ENCODE data around the gene SLC6A5.

DNA sequence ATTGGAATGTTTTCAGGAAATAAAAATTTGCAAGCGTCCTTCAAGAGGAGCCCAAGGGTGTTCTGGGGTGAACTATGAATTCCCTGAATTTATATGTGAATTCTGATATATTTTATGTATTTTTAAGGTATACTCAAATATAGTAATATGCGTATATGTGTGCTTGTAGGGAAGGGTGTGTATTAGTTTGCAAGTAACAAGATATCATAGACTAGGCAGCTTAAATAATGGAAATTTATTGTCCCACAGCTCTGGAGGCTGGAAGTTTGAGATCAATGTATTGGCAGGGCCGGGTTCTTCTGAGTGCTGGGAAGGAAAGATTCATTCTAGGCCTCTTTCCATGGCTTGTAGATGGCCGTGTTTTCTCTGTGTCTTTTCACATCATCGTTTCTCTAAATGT is 16.2 kb upstream of the SLC6A5 start:
- TF ChIP-seq, protein P1, sequence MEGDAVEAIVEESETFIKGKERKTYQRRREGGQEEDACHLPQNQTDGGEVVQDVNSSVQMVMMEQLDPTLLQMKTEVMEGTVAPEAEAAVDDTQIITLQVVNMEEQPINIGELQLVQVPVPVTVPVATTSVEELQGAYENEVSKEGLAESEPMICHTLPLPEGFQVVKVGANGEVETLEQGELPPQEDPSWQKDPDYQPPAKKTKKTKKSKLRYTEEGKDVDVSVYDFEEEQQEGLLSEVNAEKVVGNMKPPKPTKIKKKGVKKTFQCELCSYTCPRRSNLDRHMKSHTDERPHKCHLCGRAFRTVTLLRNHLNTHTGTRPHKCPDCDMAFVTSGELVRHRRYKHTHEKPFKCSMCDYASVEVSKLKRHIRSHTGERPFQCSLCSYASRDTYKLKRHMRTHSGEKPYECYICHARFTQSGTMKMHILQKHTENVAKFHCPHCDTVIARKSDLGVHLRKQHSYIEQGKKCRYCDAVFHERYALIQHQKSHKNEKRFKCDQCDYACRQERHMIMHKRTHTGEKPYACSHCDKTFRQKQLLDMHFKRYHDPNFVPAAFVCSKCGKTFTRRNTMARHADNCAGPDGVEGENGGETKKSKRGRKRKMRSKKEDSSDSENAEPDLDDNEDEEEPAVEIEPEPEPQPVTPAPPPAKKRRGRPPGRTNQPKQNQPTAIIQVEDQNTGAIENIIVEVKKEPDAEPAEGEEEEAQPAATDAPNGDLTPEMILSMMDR (IDR thresholded peaks at IDR 0.05) = no peak
- TF ChIP-seq POLR2A (IDR thresholded peaks at IDR 0.05) = no peak
